WTC11 (cell line): ENCODE data around the gene NCKIPSD. TPM values are rescaled to one million over a fixed set of nuclear protein-coding genes. Genes with fewer than 3 reads are reported as not detected.
A peak's percentile ranks its signal among the peaks of the same experiment; 100 is the strongest.

Source experiments
- ATAC-seq: fragments of 200-7000 bp; cut with Tn5 transposase; 2 replicates; pipeline ENCODE4 v1.10.0; 2021; ENCODE audit warnings: mild to moderate bottlenecking, moderate library complexity
- CTCF ChIA-PET: fragments of 300-600 bp; sonication (Branson Sonifier 250); formaldehyde crosslinking; loops from one replicate; lab custom pipeline; 2021; ENCODE audit warnings: antibody characterized with exemption; lab: Charles Lee
- POLR2A ChIA-PET: fragments of 350-600 bp; sonication (Branson Sonifier 250); formaldehyde crosslinking; loops from one replicate; lab custom pipeline; 2021; ENCODE audit warnings: antibody characterized with exemption; lab: Charles Lee
- DNase-seq: peaks from one replicate; pipeline ENCODE4 v3.0.0; 2021; ENCODE audit warnings: low spot score
- H3K27ac Mint-ChIP-seq: 2 replicates; pipeline ENCODE4 v1.8.0; 2021; ENCODE audit warnings: mixed read lengths
- H3K27me3 Mint-ChIP-seq: 2 replicates; pipeline ENCODE4 v1.8.0; 2021; ENCODE audit warnings: low read depth, mild to moderate bottlenecking, moderate library complexity, mixed read lengths
- H3K36me3 Mint-ChIP-seq: 2 replicates; pipeline ENCODE4 v1.8.0; 2021; ENCODE audit warnings: mixed read lengths
- H3K4me1 Mint-ChIP-seq: 2 replicates; pipeline ENCODE4 v1.8.0; 2022; ENCODE audit warnings: mixed read lengths
- H3K4me3 Mint-ChIP-seq: 2 replicates; pipeline ENCODE4 v1.8.0; 2021; ENCODE audit warnings: mild to moderate bottlenecking, moderate library complexity, mixed read lengths
- H3K9me3 Mint-ChIP-seq: 2 replicates; pipeline ENCODE4 v1.8.0; 2021; ENCODE audit warnings: mixed read lengths
- ARID4B ChIP-seq: sonication (generic); formaldehyde crosslinking; IDR thresholded peaks from 2 replicates; pipeline ENCODE4 v1.8.0; 2023; ENCODE audit warnings: missing genetic modification reagents, mild to moderate bottlenecking, borderline replicate concordance
- CBFB ChIP-seq: sonication (generic); formaldehyde crosslinking; IDR thresholded peaks from 2 replicates; pipeline ENCODE4 v1.8.1; 2022; ENCODE audit warnings: mild to moderate bottlenecking, low read depth, missing genetic modification reagents
- E2F4 ChIP-seq: sonication (generic); formaldehyde crosslinking; IDR thresholded peaks from 2 replicates; pipeline ENCODE4 v1.8.1; 2022; ENCODE audit warnings: low read depth, mild to moderate bottlenecking, moderate library complexity, missing genetic modification reagents, borderline replicate concordance
- ELF4 ChIP-seq: sonication (generic); formaldehyde crosslinking; IDR thresholded peaks from 2 replicates; pipeline ENCODE4 v1.8.1; 2022; ENCODE audit warnings: low read depth, mild to moderate bottlenecking, moderate library complexity, missing genetic modification reagents
- ESRRA ChIP-seq: sonication (generic); formaldehyde crosslinking; IDR thresholded peaks from 2 replicates; pipeline ENCODE4 v1.8.1; 2022; ENCODE audit warnings: mild to moderate bottlenecking, missing genetic modification reagents, borderline replicate concordance
- ETV6 ChIP-seq: sonication (generic); formaldehyde crosslinking; IDR thresholded peaks from 2 replicates; pipeline ENCODE4 v1.8.1; 2022; ENCODE audit warnings: mild to moderate bottlenecking, missing genetic modification reagents
- FOXJ3 ChIP-seq: sonication (generic); formaldehyde crosslinking; IDR thresholded peaks from 2 replicates; pipeline ENCODE4 v1.9.0; 2021; ENCODE audit warnings: missing genetic modification reagents, mild to moderate bottlenecking, borderline replicate concordance
- HMGXB4 ChIP-seq: sonication (generic); formaldehyde crosslinking; IDR thresholded peaks from 2 replicates; pipeline ENCODE4 v1.8.1; 2023; ENCODE audit warnings: mild to moderate bottlenecking, moderate library complexity, missing genetic modification reagents
- IRF2 ChIP-seq: sonication (generic); formaldehyde crosslinking; IDR thresholded peaks from 2 replicates; pipeline ENCODE4 v1.8.0; 2022; ENCODE audit warnings: low read depth, missing genetic modification reagents, borderline replicate concordance
- MLX ChIP-seq: sonication (generic); formaldehyde crosslinking; IDR thresholded peaks from 2 replicates; pipeline ENCODE4 v1.8.1; 2023; ENCODE audit warnings: mild to moderate bottlenecking, missing genetic modification reagents, moderate library complexity
- NR2C2 ChIP-seq: sonication (generic); formaldehyde crosslinking; IDR thresholded peaks from 2 replicates; pipeline ENCODE4 v1.8.0; 2022; ENCODE audit warnings: mild to moderate bottlenecking, missing genetic modification reagents
- NR3C1 ChIP-seq: sonication (generic); formaldehyde crosslinking; conservative IDR thresholded peaks from 2 replicates; pipeline ENCODE4 v1.8.1; 2023; ENCODE audit warnings: low read depth, mild to moderate bottlenecking, missing genetic modification reagents
- PRRX2 ChIP-seq: fragments of 250-450 bp; sonication (Bioruptor Pico); IDR thresholded peaks from 2 replicates; pipeline ENCODE4 v1.8.0; 2021; ENCODE audit warnings: mild to moderate bottlenecking
- TCF7 ChIP-seq: sonication (generic); formaldehyde crosslinking; IDR thresholded peaks from 2 replicates; pipeline ENCODE4 v1.8.0; 2022; ENCODE audit warnings: mild to moderate bottlenecking, low read depth, missing genetic modification reagents, moderate library complexity
- ZNF219 ChIP-seq: sonication (generic); formaldehyde crosslinking; IDR thresholded peaks from 2 replicates; pipeline ENCODE4 v1.8.0; 2023; ENCODE audit warnings: missing genetic modification reagents, mild to moderate bottlenecking, borderline replicate concordance
- total RNA-seq: library from RNA; stranded (reverse); gene quantifications from 3 replicates; pipeline ENCODE4 v1.2.3, GENCODE V29; 2021
- TF ChIP-seq, protein P1 (sequence below): sonication (generic); formaldehyde crosslinking; IDR thresholded peaks from 2 replicates; pipeline ENCODE4 v1.8.1; 2023; ENCODE audit warnings: mild to moderate bottlenecking, missing genetic modification reagents, moderate library complexity
- TF ChIP-seq, protein P2 (sequence below): fragments of 250-450 bp; sonication (Bioruptor Pico); IDR thresholded peaks from 2 replicates; pipeline ENCODE4 v2.1.2; 2022; ENCODE audit warnings: mild to moderate bottlenecking, moderate library complexity
- TF ChIP-seq, protein P3 (sequence below): sonication (generic); formaldehyde crosslinking; IDR thresholded peaks from 2 replicates; pipeline ENCODE4 v1.8.1; 2022; ENCODE audit warnings: mild to moderate bottlenecking, moderate library complexity, missing genetic modification reagents
- TF ChIP-seq, protein P4 (sequence below): sonication (generic); formaldehyde crosslinking; IDR thresholded peaks from 2 replicates; pipeline ENCODE4 v1.8.1; 2023; ENCODE audit warnings: mild to moderate bottlenecking, missing genetic modification reagents

The NCKIPSD gene
- total RNA-seq, 1 experiment from 2014 or later, result 40.1 TPM

- H3K4me1 Mint-ChIP-seq, result peaks cover 22% of the 10 kb centered on the region
- DNase-seq, result no peak
- TF ChIP-seq TCF7 (CRISPR knock-in tag) (0 out of 2 replicates have a peak, but pooled peaks have one; percentile 56), FOXJ3 (CRISPR knock-in tag) (no peak), ELF4 (no peak), ESRRA (CRISPR knock-in tag) (no peak), IRF2 (CRISPR knock-in tag) (no peak)
- peaks cover 6% of the 10 kb centered on the region; the same call in 1 of the 2 replicates for H3K9me3 Mint-ChIP-seq
- ChIA-PET CTCF (interaction anchor here (2.0 to 5.2 kb wide), 4 partner anchors 25 to 347 kb away, joined by 9 to 51 read pairs (median 20); partner anchors contain the start of genes NCKIPSD, SLC26A6 and WDR6), POLR2A (interaction anchor here (1.3 to 4.4 kb wide), 3 partner anchors 26 to 56 kb away, joined by 5 to 41 read pairs (median 7); partner anchors contain the start of genes IP6K2, SLC26A6 and UQCRC1)
- H3K4me3 Mint-ChIP-seq, result peak overlapping the region; percentile 74
- ATAC-seq, result no peak
- no peak overlapping the region for H3K27ac Mint-ChIP-seq
- peaks cover 22% of the 10 kb centered on the region for H3K36me3 Mint-ChIP-seq
- no peaks in the 10 kb centered on the region for H3K27me3 Mint-ChIP-seq
Measured at GRCh38 chr3:48660800-48661400, 24.8 kb downstream of the NCKIPSD start.

GRCh38 chr3:48656841-48657281, 28.9 kb downstream of the NCKIPSD start:
- Mint-ChIP-seq H3K27ac (peak overlapping the region; percentile 78), H3K27me3 (peaks cover 4% of the 10 kb centered on the region; the same call in 1 of the 2 replicates), H3K4me3 (peak overlapping the region; percentile 48), H3K4me1 (peaks cover 13% of the 10 kb centered on the region), H3K9me3 (peaks cover 6% of the 10 kb centered on the region; the same call in 1 of the 2 replicates), H3K36me3 (peaks cover 44% of the 10 kb centered on the region)
- POLR2A ChIA-PET, result interaction anchor here (0.8 to 2.5 kb wide), 2 partner anchors 22 to 100 kb away, joined by 3 to 13 read pairs; partner anchors contain the start of genes PFKFB4 and SLC26A6
- DNase-seq (no peak), ATAC-seq (peak; percentile 1; the same call in 1 of the 2 replicates)
- CTCF ChIA-PET, result interaction anchor here (0.6 to 4.6 kb wide), 13 partner anchors 8 to 350 kb away, joined by 3 to 46 read pairs (median 3); partner anchors contain the start of genes NCKIPSD, PFKFB4, SLC26A6 and UQCRC1
- TF ChIP-seq E2F4 (no peak), NR3C1 (CRISPR knock-in tag) (0 out of 2 replicates have a peak, but pooled peaks have one; percentile 3), ZNF219 (CRISPR knock-in tag) (no peak), HMGXB4 (0 out of 2 replicates have a peak, but pooled peaks have one; percentile 7), CBFB (CRISPR knock-in tag) (0 out of 2 replicates have a peak, but pooled peaks have one; percentile 1), ARID4B (CRISPR knock-in tag) (no peak), ELF4 (0 out of 2 replicates have a peak, but pooled peaks have one; percentile 44), MLX (CRISPR knock-in tag) (0 out of 2 replicates have a peak, but pooled peaks have one; percentile 82), ETV6 (CRISPR knock-in tag) (no peak), PRRX2 (CRISPR knock-in tag) (no peak), NR2C2 (0 out of 2 replicates have a peak, but pooled peaks have one; percentile 18)
- TF ChIP-seq, protein P1, sequence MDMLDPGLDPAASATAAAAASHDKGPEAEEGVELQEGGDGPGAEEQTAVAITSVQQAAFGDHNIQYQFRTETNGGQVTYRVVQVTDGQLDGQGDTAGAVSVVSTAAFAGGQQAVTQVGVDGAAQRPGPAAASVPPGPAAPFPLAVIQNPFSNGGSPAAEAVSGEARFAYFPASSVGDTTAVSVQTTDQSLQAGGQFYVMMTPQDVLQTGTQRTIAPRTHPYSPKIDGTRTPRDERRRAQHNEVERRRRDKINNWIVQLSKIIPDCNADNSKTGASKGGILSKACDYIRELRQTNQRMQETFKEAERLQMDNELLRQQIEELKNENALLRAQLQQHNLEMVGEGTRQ (CRISPR knock-in tag), result no peak
- TF ChIP-seq, protein P2, sequence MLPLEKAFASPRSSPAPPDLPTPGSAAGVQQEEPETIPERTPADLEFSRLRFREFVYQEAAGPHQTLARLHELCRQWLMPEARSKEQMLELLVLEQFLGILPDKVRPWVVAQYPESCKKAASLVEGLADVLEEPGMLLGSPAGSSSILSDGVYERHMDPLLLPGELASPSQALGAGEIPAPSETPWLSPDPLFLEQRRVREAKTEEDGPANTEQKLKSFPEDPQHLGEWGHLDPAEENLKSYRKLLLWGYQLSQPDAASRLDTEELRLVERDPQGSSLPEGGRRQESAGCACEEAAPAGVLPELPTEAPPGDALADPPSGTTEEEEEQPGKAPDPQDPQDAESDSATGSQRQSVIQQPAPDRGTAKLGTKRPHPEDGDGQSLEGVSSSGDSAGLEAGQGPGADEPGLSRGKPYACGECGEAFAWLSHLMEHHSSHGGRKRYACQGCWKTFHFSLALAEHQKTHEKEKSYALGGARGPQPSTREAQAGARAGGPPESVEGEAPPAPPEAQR, result no peak
- TF ChIP-seq, protein P3, sequence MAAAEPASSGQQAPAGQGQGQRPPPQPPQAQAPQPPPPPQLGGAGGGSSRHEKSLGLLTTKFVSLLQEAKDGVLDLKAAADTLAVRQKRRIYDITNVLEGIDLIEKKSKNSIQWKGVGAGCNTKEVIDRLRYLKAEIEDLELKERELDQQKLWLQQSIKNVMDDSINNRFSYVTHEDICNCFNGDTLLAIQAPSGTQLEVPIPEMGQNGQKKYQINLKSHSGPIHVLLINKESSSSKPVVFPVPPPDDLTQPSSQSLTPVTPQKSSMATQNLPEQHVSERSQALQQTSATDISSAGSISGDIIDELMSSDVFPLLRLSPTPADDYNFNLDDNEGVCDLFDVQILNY, result peak; percentile 21; the same call in 1 of the 2 replicates
- TF ChIP-seq, protein P4, sequence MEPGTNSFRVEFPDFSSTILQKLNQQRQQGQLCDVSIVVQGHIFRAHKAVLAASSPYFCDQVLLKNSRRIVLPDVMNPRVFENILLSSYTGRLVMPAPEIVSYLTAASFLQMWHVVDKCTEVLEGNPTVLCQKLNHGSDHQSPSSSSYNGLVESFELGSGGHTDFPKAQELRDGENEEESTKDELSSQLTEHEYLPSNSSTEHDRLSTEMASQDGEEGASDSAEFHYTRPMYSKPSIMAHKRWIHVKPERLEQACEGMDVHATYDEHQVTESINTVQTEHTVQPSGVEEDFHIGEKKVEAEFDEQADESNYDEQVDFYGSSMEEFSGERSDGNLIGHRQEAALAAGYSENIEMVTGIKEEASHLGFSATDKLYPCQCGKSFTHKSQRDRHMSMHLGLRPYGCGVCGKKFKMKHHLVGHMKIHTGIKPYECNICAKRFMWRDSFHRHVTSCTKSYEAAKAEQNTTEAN (CRISPR knock-in tag), result no peak; the same call in 1 of the 2 replicates
